IPS-20b (cell line): ENCODE data around the gene BPHL.
"Not testable (repeated sequence)": the region's sequence is repeated elsewhere in the genome, so short reads cannot be mapped to it uniquely, and the experiment has no call there.

Experiments
- H3K27ac ChIP-seq: one replicate; pipeline ENCODE4 v1.5.1; 2013; ENCODE audit warnings: low read length
- H3K27me3 ChIP-seq: 2 replicates; pipeline ENCODE4 v1.6.1; 2013; ENCODE audit warnings: mild to moderate bottlenecking, low read length, inconsistent platforms; ENCODE audit not compliant: insufficient read depth
- H3K36me3 ChIP-seq: 2 replicates; pipeline ENCODE4 v1.6.1; 2013; ENCODE audit warnings: low read depth, mild to moderate bottlenecking, inconsistent platforms, low read length, moderate library complexity; ENCODE audit not compliant: insufficient read depth
- H3K4me1 ChIP-seq: 2 replicates; pipeline ENCODE4 v1.6.1; 2013; ENCODE audit warnings: mild to moderate bottlenecking, control low read depth, inconsistent platforms, low read length, moderate library complexity; ENCODE audit not compliant: insufficient read depth
- H3K4me3 ChIP-seq: 2 replicates; pipeline ENCODE4 v1.5.1; 2013; ENCODE audit warnings: mild to moderate bottlenecking, low read length, inconsistent platforms
- H3K9ac ChIP-seq: 2 replicates; pipeline ENCODE4 v1.6.1; 2013; ENCODE audit warnings: low read depth, mild to moderate bottlenecking, inconsistent platforms, low read length, moderate library complexity
- H3K9me3 ChIP-seq: 2 replicates; pipeline ENCODE4 v1.6.1; 2013; ENCODE audit warnings: mild to moderate bottlenecking, low read depth, low read length, inconsistent platforms; ENCODE audit not compliant: insufficient read depth

Gene BPHL

GRCh38 chr6:3122823-3123182, 4.3 kb downstream of the BPHL start:
- Histone ChIP-seq H3K27ac (no peak overlapping the region), H3K9me3 (no peaks in the 10 kb centered on the region), H3K36me3 (peaks cover 16% of the 10 kb centered on the region), H3K4me3 (no peak overlapping the region), H3K27me3 (no peaks in the 10 kb centered on the region), H3K4me1 (peaks cover 4% of the 10 kb centered on the region; the same call in 1 of the 2 replicates), H3K9ac (no peak overlapping the region)

DNA sequence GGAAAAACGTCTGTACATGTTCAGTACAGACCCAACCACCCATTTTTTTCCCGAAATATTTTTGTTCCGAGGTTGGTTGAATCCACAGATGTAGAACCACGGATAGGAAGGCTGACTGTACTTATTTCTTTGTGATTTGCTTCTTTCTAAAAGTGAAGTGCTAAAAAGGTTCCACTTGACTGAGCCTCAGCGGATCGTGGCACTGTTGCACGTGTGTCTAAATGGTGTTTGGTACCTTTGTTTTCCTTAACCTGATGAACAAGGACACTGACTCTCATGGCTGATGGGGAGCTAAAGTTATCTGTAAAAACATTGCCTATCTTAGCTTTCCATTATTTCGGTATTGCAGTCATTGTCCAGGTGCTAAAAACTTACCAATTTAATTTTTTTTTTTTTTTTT, 6.2 kb downstream of the BPHL start:
- no peak overlapping the region for H3K9ac ChIP-seq
- H3K27ac ChIP-seq = no peak overlapping the region
- H3K9me3 ChIP-seq = no peaks in the 10 kb centered on the region
- peaks cover under 1% of the 10 kb centered on the region; the same call in 1 of the 2 replicates for H3K4me1 ChIP-seq
- peaks cover 35% of the 10 kb centered on the region for H3K36me3 ChIP-seq
- H3K4me3 ChIP-seq = no peak overlapping the region
- no peaks in the 10 kb centered on the region for H3K27me3 ChIP-seq

- no peaks in the 10 kb centered on the region for H3K27me3 ChIP-seq
- no peak overlapping the region for H3K4me3 ChIP-seq
- H3K9me3 ChIP-seq = no peaks in the 10 kb centered on the region
- H3K36me3 ChIP-seq = peaks cover 46% of the 10 kb centered on the region
- no peak overlapping the region for H3K9ac ChIP-seq
- no peak overlapping the region for H3K27ac ChIP-seq
- no peaks in the 10 kb centered on the region for H3K4me1 ChIP-seq
These were observed 7.3 kb downstream of the BPHL start for GRCh38 chr6:3125815-3126214.

GRCh38 chr6:3128356-3129108, 10.0 kb downstream of the BPHL start:
- Histone ChIP-seq H3K4me3 (no peak overlapping the region), H3K36me3 (peaks cover 73% of the 10 kb centered on the region), H3K27me3 (no peaks in the 10 kb centered on the region), H3K9me3 (no peaks in the 10 kb centered on the region), H3K4me1 (peaks cover 2% of the 10 kb centered on the region; the same call in 1 of the 2 replicates), H3K9ac (no peak overlapping the region), H3K27ac (no peak overlapping the region)

DNA sequence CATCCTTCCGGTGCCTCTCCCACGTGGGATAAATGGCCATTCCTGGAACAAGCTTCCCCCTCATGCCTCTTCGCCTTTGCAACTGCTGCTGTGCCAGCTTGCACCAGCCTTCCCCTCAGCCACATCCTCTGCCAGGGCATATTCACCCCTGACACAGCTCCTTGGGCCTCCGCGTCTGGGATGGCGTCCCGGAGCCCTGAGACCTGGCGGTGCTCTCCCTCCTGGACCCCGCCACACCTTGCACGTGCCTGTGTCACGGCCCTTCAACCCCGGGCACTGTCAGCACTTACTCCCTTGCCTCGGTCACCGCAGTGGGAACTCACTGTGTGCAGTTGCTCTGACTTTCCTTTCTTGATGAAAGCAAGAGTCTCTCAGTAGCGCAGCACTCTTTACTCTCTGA, 13.2 kb downstream of the BPHL start:
- H3K4me1 ChIP-seq = peaks cover 2% of the 10 kb centered on the region; the same call in 1 of the 2 replicates
- H3K9me3 ChIP-seq = no peaks in the 10 kb centered on the region
- no peaks in the 10 kb centered on the region for H3K27me3 ChIP-seq
- H3K27ac ChIP-seq = no peak overlapping the region
- no peak overlapping the region for H3K4me3 ChIP-seq
- peaks cover 91% of the 10 kb centered on the region for H3K36me3 ChIP-seq
- no peak overlapping the region for H3K9ac ChIP-seq

DNA sequence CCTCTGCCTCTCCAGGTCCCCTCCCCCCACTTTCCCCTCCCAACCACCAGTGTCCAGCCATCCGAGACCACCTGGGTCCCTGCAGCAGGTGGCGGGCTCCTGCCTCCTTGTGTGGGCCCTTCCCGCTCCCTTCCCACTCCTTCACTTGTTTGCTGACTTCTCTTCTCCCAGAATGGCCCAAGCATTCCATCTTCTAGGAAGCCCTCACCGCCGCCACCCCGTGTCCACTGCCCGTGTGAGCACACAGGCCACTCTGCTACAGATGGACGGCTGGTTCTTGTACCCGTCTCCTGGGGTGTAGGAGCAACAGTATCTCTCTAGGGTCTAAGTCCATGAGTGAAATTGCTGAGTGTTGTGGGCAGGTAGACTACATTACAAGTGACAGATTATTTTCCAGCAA, 15.0 kb downstream of the BPHL start:
- H3K36me3 ChIP-seq = peaks cover 93% of the 10 kb centered on the region
- H3K27ac ChIP-seq = no peak overlapping the region
- H3K9ac ChIP-seq = no peak overlapping the region
- H3K4me1 ChIP-seq = peaks cover 2% of the 10 kb centered on the region; the same call in 1 of the 2 replicates
- H3K9me3 ChIP-seq = no peaks in the 10 kb centered on the region
- H3K4me3 ChIP-seq = no peak overlapping the region
- no peaks in the 10 kb centered on the region for H3K27me3 ChIP-seq

DNA sequence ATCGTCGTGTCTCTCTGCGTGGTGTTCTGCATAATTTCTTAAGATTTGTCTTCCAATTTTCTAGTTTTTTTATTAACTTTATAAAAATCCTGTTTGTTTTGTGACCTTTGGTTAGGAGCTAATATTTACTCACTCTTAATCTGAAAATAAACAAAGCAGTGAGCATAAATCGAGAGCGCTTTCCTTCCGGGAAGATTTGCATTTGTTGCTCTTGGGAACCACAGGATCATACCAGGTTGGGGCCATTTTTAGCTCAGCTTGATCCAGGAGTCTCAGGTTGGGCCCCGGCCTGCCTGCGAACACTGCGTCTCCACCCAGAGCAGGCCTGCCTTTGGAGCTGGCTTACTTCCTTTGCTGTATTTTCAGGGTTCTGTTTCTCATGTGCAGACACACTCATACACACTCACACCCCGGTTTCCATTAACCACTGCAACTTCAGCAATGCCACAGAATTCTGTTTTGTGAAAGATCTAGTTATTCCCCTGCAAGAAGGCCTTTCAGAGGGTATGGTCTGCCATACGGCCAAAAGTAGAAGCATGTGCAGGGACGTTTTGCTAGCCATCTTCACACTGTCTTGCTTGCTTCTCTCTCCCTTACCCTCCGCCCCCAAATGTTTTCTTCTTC, 17.3 kb downstream of the BPHL start:
- Histone ChIP-seq H3K9ac (no peak overlapping the region), H3K27me3 (no peaks in the 10 kb centered on the region), H3K4me3 (no peak overlapping the region), H3K36me3 (peaks cover 93% of the 10 kb centered on the region), H3K4me1 (peaks cover 2% of the 10 kb centered on the region; the same call in 1 of the 2 replicates), H3K9me3 (no peaks in the 10 kb centered on the region), H3K27ac (no peak overlapping the region)

GRCh38 chr6:3136292-3137011, 17.9 kb downstream of the BPHL start:
- peaks cover 94% of the 10 kb centered on the region for H3K36me3 ChIP-seq
- no peaks in the 10 kb centered on the region for H3K9me3 ChIP-seq
- no peaks in the 10 kb centered on the region for H3K27me3 ChIP-seq
- no peak overlapping the region for H3K27ac ChIP-seq
- H3K4me3 ChIP-seq = no peak overlapping the region
- H3K4me1 ChIP-seq = peaks cover 2% of the 10 kb centered on the region; the same call in 1 of the 2 replicates
- H3K9ac ChIP-seq = no peak overlapping the region

GRCh38 chr6:3137057-3137777, 18.7 kb downstream of the BPHL start:
- H3K4me1 ChIP-seq = peaks cover 2% of the 10 kb centered on the region; the same call in 1 of the 2 replicates
- no peak overlapping the region for H3K9ac ChIP-seq
- H3K9me3 ChIP-seq = no peaks in the 10 kb centered on the region
- H3K27ac ChIP-seq = no peak overlapping the region
- H3K27me3 ChIP-seq = no peaks in the 10 kb centered on the region
- H3K4me3 ChIP-seq = no peak overlapping the region
- peaks cover 86% of the 10 kb centered on the region for H3K36me3 ChIP-seq

- not testable (repeated sequence) for H3K9ac ChIP-seq, H3K27me3 ChIP-seq, H3K27ac ChIP-seq, H3K9me3 ChIP-seq, H3K4me1 ChIP-seq, H3K4me3 ChIP-seq
- H3K36me3 ChIP-seq = peaks cover 85% of the 10 kb centered on the region
These were observed 19.4 kb downstream of the BPHL start for GRCh38 chr6:3137873-3138272.

- Histone ChIP-seq H3K4me1 (peaks cover 4% of the 10 kb centered on the region; the same call in 1 of the 2 replicates), H3K27ac (no peak overlapping the region), H3K36me3 (peaks cover 85% of the 10 kb centered on the region)
These were observed 19.8 kb downstream of the BPHL start for GRCh38 chr6:3138341-3138740.

More at GRCh38 chr6:3138341-3138740, 19.8 kb downstream of the BPHL start:
- no peak overlapping the region for H3K4me3 ChIP-seq
- H3K27me3 ChIP-seq = no peaks in the 10 kb centered on the region
- no peaks in the 10 kb centered on the region for H3K9me3 ChIP-seq
- H3K9ac ChIP-seq = no peak overlapping the region
